Activated CD8-positive, alpha-beta memory T cell treated with anti-CD3 and anti-CD28 coated beads, Interleukin-2, amount 50 U/mL, for 48 hours (primary cell): Measurements from ENCODE around the gene MKS1.

Source experiments
- DNase-seq: peaks from one replicate; pipeline ENCODE4 v3.0.0-alpha.2; 2020

The MKS1 gene

GRCh38 chr17:58195518-58196123 lies 23.4 kb downstream of the MKS1 start:
- no peak for DNase-seq

- DNase-seq = no peak
These were observed 25.3 kb downstream of the MKS1 start for GRCh38 chr17:58193641-58194255.

- no peak for DNase-seq
These were observed 26.4 kb downstream of the MKS1 start, which contains the start of gene EPX for GRCh38 chr17:58192612-58193011. TSS of gene EPX (plus strand) at chr17:58192726. CDS start at chr17:58192847, 121 bp downstream.

- DNase-seq = no peak
These were observed 27.7 kb downstream of the MKS1 start for GRCh38 chr17:58191241-58191896.

GRCh38 chr17:58189436-58190146 lies 29.5 kb downstream of the MKS1 start:
- DNase-seq = no peak

- DNase-seq = no peak
These were observed 31.4 kb downstream of the MKS1 start for GRCh38 chr17:58187675-58188074.

- no peak for DNase-seq
These were observed 32.0 kb downstream of the MKS1 start for GRCh38 chr17:58187063-58187462.

- no peak for DNase-seq
These were observed 32.5 kb downstream of the MKS1 start for GRCh38 chr17:58186591-58186990.

GRCh38 chr17:58184986-58185761 lies 33.9 kb downstream of the MKS1 start:
- DNase-seq = no peak

GRCh38 chr17:58184308-58184985 lies 34.6 kb downstream of the MKS1 start:
- DNase-seq = no peak

- no peak for DNase-seq
These were observed 35.5 kb downstream of the MKS1 start for GRCh38 chr17:58183514-58183913.

- DNase-seq = no peak
These were observed 37.3 kb downstream of the MKS1 start for GRCh38 chr17:58181796-58182195.

- no peak for DNase-seq
These were observed 42.9 kb downstream of the MKS1 start for GRCh38 chr17:58176200-58176599.

- no peak for DNase-seq
These were observed 44.2 kb downstream of the MKS1 start for GRCh38 chr17:58174871-58175270.

- DNase-seq = no peak
These were observed 46.5 kb downstream of the MKS1 start for GRCh38 chr17:58172369-58173071.

- no peak for DNase-seq
These were observed 48.4 kb downstream of the MKS1 start for GRCh38 chr17:58170622-58171021.

- DNase-seq = no peak
These were observed 52.4 kb downstream of the MKS1 start, which contains the start of gene OR4D2 for GRCh38 chr17:58166682-58167081. TSS of gene OR4D2 (plus strand) at chr17:58166982. CDS start at chr17:58169656, 2,674 bp downstream.

GRCh38 chr17:58165981-58166380 lies 53.1 kb downstream of the MKS1 start:
- no peak for DNase-seq

- no peak for DNase-seq
These were observed 57.5 kb downstream of the MKS1 start for GRCh38 chr17:58161566-58161965.

- DNase-seq = no peak
These were observed 60.9 kb downstream of the MKS1 start for GRCh38 chr17:58158181-58158580.
